Thyroid gland (tissue), 4 donors: ENCODE results near the gene TMUB2. TPM values are rescaled to one million over a fixed set of nuclear protein-coding genes. Genes with fewer than 3 reads are reported as not detected.

ENCODE experiments used
- DNase-seq, 2 donors: peaks; one replicate each; pipeline ENCODE4 v3.0.0-alpha.2; 2019
- H3K27ac ChIP-seq, 3 donors: fragments of 200-600 bp; sonication (generic); 1 replicate in 2 of 3; 2 replicates in 1 of 3; pipeline ENCODE4 v1.5.1; 2016 to 2019; ENCODE audit warnings: mild to moderate bottlenecking in 1 of 3, moderate library complexity in 1 of 3
- H3K27me3 ChIP-seq: fragments of 200-600 bp; sonication (generic); one replicate; pipeline ENCODE4 v1.5.1; 2019
- H3K36me3 ChIP-seq, 2 donors: fragments of 200-600 bp; sonication (generic); one replicate each; pipeline ENCODE4 v1.5.1; 2016 to 2019
- H3K4me1 ChIP-seq, 2 donors: fragments of 200-600 bp; sonication (generic); one replicate each; pipeline ENCODE4 v1.5.1; 2017 to 2019
- H3K4me3 ChIP-seq, 3 donors: fragments of 200-600 bp; sonication (generic); replicated peaks in 1 of 3; 1 replicate in 2 of 3; 2 replicates in 1 of 3; pipeline ENCODE4 v1.5.1; 2016; ENCODE audit warnings: mild to moderate bottlenecking in 1 of 3
- H3K9me3 ChIP-seq: fragments of 200-600 bp; sonication (generic); one replicate; pipeline ENCODE4 v1.5.1; 2017
- POLR2A ChIP-seq, 2 donors: fragments of 450-650 bp; IDR thresholded peaks; one replicate each; pipeline ENCODE4 v1.6.1; 2017; ENCODE audit warnings: antibody characterized with exemption in 2 of 2, mild to moderate bottlenecking in 2 of 2, moderate library complexity in 1 of 2
- WGBS, 2 donors: methylation state at CpG; one replicate each; pipeline ENCODE4 v1.1.5; 2017; 5-methylcytosine and 5-hydroxymethylcytosine counted together
- intact Hi-C: fragments of 100-400 bp; cut with DNase I; formaldehyde crosslinking; loops from one replicate; pipeline ENCODE4 v1.15.1; 2023
- total RNA-seq, 4 donors: library from RNA; depleted of rRNA; stranded (reverse); fragments of >200 nt; gene quantifications; one replicate each; pipeline ENCODE4 v1.2.3, GENCODE V29; 2016
- TF ChIP-seq, protein P1 (sequence below), 6 experiments: fragments of 200-600 bp in 3 of 6; fragments of 450-650 bp in 3 of 6; sonication (generic) in 3 of 6; IDR thresholded peaks; one replicate each; pipeline ENCODE4 v1.5.1; 2016 to 2019; ENCODE audit warnings: antibody characterized with exemption in 6 of 6, mild to moderate bottlenecking in 2 of 6, inconsistent platforms in 1 of 6, moderate library complexity in 1 of 6

Gene TMUB2
- total RNA-seq, 4 donors from 2014 or later = 30.6 to 50.5 (median 44.6) TPM

GRCh38 chr17:44221084-44221861, 34.5 kb downstream of the TMUB2 start:
- H3K4me3 ChIP-seq = peak overlapping the region; percentile 70 to 88 (median 71)
- H3K9me3 ChIP-seq = no peaks in the 10 kb centered on the region
- peaks cover 26 to 36% of the 10 kb centered on the region in 2 donors for H3K4me1 ChIP-seq
- intact Hi-C loops = no loop called here
- peaks cover 3 to 6% of the 10 kb centered on the region in 2 donors for H3K36me3 ChIP-seq
- peak; percentile 75 to 78 for DNase-seq
- peak in 1 of 2 donors; percentile 65 for TF ChIP-seq POLR2A (IDR thresholded peaks at IDR 0.05)
- TF ChIP-seq, protein P1, sequence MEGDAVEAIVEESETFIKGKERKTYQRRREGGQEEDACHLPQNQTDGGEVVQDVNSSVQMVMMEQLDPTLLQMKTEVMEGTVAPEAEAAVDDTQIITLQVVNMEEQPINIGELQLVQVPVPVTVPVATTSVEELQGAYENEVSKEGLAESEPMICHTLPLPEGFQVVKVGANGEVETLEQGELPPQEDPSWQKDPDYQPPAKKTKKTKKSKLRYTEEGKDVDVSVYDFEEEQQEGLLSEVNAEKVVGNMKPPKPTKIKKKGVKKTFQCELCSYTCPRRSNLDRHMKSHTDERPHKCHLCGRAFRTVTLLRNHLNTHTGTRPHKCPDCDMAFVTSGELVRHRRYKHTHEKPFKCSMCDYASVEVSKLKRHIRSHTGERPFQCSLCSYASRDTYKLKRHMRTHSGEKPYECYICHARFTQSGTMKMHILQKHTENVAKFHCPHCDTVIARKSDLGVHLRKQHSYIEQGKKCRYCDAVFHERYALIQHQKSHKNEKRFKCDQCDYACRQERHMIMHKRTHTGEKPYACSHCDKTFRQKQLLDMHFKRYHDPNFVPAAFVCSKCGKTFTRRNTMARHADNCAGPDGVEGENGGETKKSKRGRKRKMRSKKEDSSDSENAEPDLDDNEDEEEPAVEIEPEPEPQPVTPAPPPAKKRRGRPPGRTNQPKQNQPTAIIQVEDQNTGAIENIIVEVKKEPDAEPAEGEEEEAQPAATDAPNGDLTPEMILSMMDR (IDR thresholded peaks at IDR 0.05) = no peak
- no peaks in the 10 kb centered on the region for H3K27me3 ChIP-seq
- WGBS, 2 donors = 0% methylated on average over 44 to 54 of the region's 54 CpGs
- peak overlapping the region; percentile 97 to 99 (median 98) for H3K27ac ChIP-seq

DNA sequence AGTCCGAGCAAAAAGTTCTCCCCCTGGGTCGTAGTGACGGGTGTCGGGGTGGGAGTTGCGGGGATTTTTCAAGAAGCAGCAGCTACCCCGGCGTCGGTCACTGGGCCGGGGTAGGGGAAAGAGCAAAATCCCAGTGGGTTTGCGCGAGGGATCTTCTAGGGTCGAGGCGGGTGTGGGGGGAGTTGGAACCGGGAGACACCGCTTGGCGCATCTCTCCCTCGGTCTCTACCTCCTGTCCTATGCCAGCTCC, 35.0 kb downstream of the TMUB2 start:
- TF ChIP-seq, protein P1 (IDR thresholded peaks at IDR 0.05) = no peak
- no peak for TF ChIP-seq POLR2A (IDR thresholded peaks at IDR 0.05)
- no peaks in the 10 kb centered on the region for H3K27me3 ChIP-seq
- peak overlapping the region; percentile 97 to 99 (median 98) for H3K27ac ChIP-seq
- intact Hi-C loops = no loop called here
- WGBS, 2 donors = 0 to 3% methylated on average over 17 of the region's 17 CpGs
- H3K36me3 ChIP-seq = peaks cover 0 to 1% of the 10 kb centered on the region in 2 donors
- peaks cover 26 to 35% of the 10 kb centered on the region in 2 donors for H3K4me1 ChIP-seq
- no peaks in the 10 kb centered on the region for H3K9me3 ChIP-seq
- peak overlapping the region; percentile 70 to 88 (median 71) for H3K4me3 ChIP-seq
- no peak for DNase-seq

- Histone ChIP-seq H3K4me3 (peak overlapping the region in 2 of 3 donors; percentile 71 to 88), H3K9me3 (no peaks in the 10 kb centered on the region), H3K27ac (peak overlapping the region; percentile 97 to 99 (median 98)), H3K27me3 (no peaks in the 10 kb centered on the region), H3K36me3 (no peaks in the 10 kb centered on the region), H3K4me1 (peaks cover 24 to 30% of the 10 kb centered on the region in 2 donors)
- WGBS, 2 donors = 1 to 2% methylated on average over 29 to 30 of the region's 36 CpGs
- TF ChIP-seq POLR2A (IDR thresholded peaks at IDR 0.05) = peak in 1 of 2 donors; percentile 93
- TF ChIP-seq, protein P1 (IDR thresholded peaks at IDR 0.05) = peak in 3 of 6 experiments; percentile 6 to 43 (median 21)
- intact Hi-C loops = no loop called here
- DNase-seq = peak; percentile 89 to 90
Observed at GRCh38 chr17:44222112-44222869, 35.5 kb downstream of the TMUB2 start.

GRCh38 chr17:44223541-44224071, 36.8 kb downstream of the TMUB2 start:
- peak; percentile 18 to 36 for DNase-seq
- H3K27me3 ChIP-seq = no peaks in the 10 kb centered on the region
- TF ChIP-seq, protein P1 (IDR thresholded peaks at IDR 0.05) = no peak
- TF ChIP-seq POLR2A (IDR thresholded peaks at IDR 0.05) = no peak
- H3K4me3 ChIP-seq = no peak overlapping the region
- no peaks in the 10 kb centered on the region for H3K9me3 ChIP-seq
- H3K36me3 ChIP-seq = no peaks in the 10 kb centered on the region
- 39 to 52% methylated on average over 7 of the region's 7 CpGs for WGBS, 2 donors
- H3K4me1 ChIP-seq = peaks cover 15 to 21% of the 10 kb centered on the region in 2 donors
- intact Hi-C loops = no loop called here
- peak overlapping the region; percentile 31 to 99 (median 97) for H3K27ac ChIP-seq
